Measurements from ENCODE around the gene RNU6-8.

Gene RNU6-8

GRCh38 chr14:32183151-32184058 is 19.7 kb downstream of the RNU6-8 start:
- TF ChIP-seq POLR2A (IDR thresholded peaks at IDR 0.05; ENCODE audit: extremely low read depth, insufficient read length) (no peak), MAX (IDR thresholded peaks at IDR 0.05; ENCODE audit: low read depth, low read length) (no peak), CTCF (IDR thresholded peaks at IDR 0.05; ENCODE audit: low read depth, low read length) (no peak), MYC (IDR thresholded peaks at IDR 0.05; ENCODE audit: low read depth, low read length) (no peak)
- no peak for DNase-seq (ENCODE audit: low read depth)
- no peak overlapping the region for H3K4me3 ChIP-seq (ENCODE audit: low read depth, low read length)

- no peak for DNase-seq (ENCODE audit: low read depth)
- no peak for TF ChIP-seq CTCF (IDR thresholded peaks at IDR 0.05; ENCODE audit: low read depth, low read length)
- no peak for TF ChIP-seq POLR2A (IDR thresholded peaks at IDR 0.05; ENCODE audit: extremely low read depth, insufficient read length)
- no peak for TF ChIP-seq MAX (IDR thresholded peaks at IDR 0.05; ENCODE audit: low read depth, low read length)
- TF ChIP-seq MYC (IDR thresholded peaks at IDR 0.05; ENCODE audit: low read depth, low read length), result no peak
- no peak overlapping the region for H3K4me3 ChIP-seq (ENCODE audit: low read depth, low read length)
Observed at GRCh38 chr14:32171469-32171868, 31.6 kb downstream of the RNU6-8 start.

GRCh38 chr14:32169191-32169590 is 33.9 kb downstream of the RNU6-8 start:
- no peak for DNase-seq (ENCODE audit: low read depth)
- no peak overlapping the region for H3K4me3 ChIP-seq (ENCODE audit: low read depth, low read length)
- no peak for TF ChIP-seq MAX (IDR thresholded peaks at IDR 0.05; ENCODE audit: low read depth, low read length)
- no peak for TF ChIP-seq MYC (IDR thresholded peaks at IDR 0.05; ENCODE audit: low read depth, low read length)
- no peak for TF ChIP-seq CTCF (IDR thresholded peaks at IDR 0.05; ENCODE audit: low read depth, low read length)
- TF ChIP-seq POLR2A (IDR thresholded peaks at IDR 0.05; ENCODE audit: extremely low read depth, insufficient read length), result no peak

GRCh38 chr14:32167907-32168306 is 35.2 kb downstream of the RNU6-8 start:
- TF ChIP-seq CTCF (IDR thresholded peaks at IDR 0.05; ENCODE audit: low read depth, low read length) (no peak), MAX (IDR thresholded peaks at IDR 0.05; ENCODE audit: low read depth, low read length) (no peak), POLR2A (IDR thresholded peaks at IDR 0.05; ENCODE audit: extremely low read depth, insufficient read length) (no peak), MYC (IDR thresholded peaks at IDR 0.05; ENCODE audit: low read depth, low read length) (no peak)
- no peak for DNase-seq (ENCODE audit: low read depth)
- H3K4me3 ChIP-seq (ENCODE audit: low read depth, low read length), result no peak overlapping the region

- no peak for DNase-seq (ENCODE audit: low read depth)
- TF ChIP-seq CTCF (IDR thresholded peaks at IDR 0.05; ENCODE audit: low read depth, low read length) (no peak), POLR2A (IDR thresholded peaks at IDR 0.05; ENCODE audit: extremely low read depth, insufficient read length) (no peak), MYC (IDR thresholded peaks at IDR 0.05; ENCODE audit: low read depth, low read length) (no peak), MAX (IDR thresholded peaks at IDR 0.05; ENCODE audit: low read depth, low read length) (no peak)
Observed at GRCh38 chr14:32166924-32167323, 36.1 kb downstream of the RNU6-8 start.

More at GRCh38 chr14:32166924-32167323, 36.1 kb downstream of the RNU6-8 start:
- no peak overlapping the region for H3K4me3 ChIP-seq (ENCODE audit: low read depth, low read length)
